ENCODE results near the gene UGT1A7. TPM values are rescaled to one million over a fixed set of nuclear protein-coding genes. Genes with fewer than 3 reads are reported as not detected.

The UGT1A7 gene
- total RNA-seq, 1 donor from 2014 or later: not detected

DNA sequence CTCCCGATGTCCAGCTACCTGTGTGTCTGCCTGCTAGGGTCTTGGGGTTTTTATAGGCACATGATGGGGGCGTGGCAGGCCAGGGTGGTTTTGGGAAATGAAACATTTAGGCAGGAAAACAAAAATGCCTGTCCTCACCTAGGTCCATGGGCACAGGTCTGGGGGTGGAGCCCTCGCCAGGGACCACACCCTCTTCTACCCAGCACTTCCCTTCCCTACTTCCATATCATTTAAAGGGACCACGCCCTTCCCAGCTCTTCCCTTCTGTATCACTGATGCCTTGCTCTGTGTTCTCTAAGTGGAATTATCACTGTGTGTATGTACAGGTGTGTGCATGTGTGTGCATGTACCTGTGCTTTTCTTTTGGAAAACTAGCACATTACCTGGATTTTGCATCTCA, 84.7 kb downstream of the UGT1A7 start:
- POLR2A ChIA-PET: no interaction called here
- Mint-ChIP-seq H3K27me3 (peaks cover 21% of the 10 kb centered on the region), H3K4me3 (no peak overlapping the region)

DNA sequence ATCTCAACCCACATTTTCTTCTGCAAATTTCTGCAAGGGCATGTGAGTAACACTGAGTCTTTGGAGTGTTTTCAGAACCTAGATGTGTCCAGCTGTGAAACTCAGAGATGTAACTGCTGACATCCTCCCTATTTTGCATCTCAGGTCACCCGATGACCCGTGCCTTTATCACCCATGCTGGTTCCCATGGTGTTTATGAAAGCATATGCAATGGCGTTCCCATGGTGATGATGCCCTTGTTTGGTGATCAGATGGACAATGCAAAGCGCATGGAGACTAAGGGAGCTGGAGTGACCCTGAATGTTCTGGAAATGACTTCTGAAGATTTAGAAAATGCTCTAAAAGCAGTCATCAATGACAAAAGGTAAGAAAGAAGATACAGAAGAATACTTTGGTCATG, 86.4 kb downstream of the UGT1A7 start:
- Mint-ChIP-seq H3K27me3 (peaks cover 21% of the 10 kb centered on the region), H3K36me3 (ENCODE audit: low read depth) (no peaks in the 10 kb centered on the region), H3K4me1 (no peaks in the 10 kb centered on the region), H3K4me3 (no peak overlapping the region), H3K9me3 (no peaks in the 10 kb centered on the region), H3K27ac (no peak overlapping the region)
- TF ChIP-seq CTCF (IDR thresholded peaks at IDR 0.05): no peak
- ATAC-seq (ENCODE audit: low read depth) (no peak), DNase-seq (no peak)
- intact Hi-C loops (cut with micrococcal nuclease): no loop called here
- ChIA-PET CTCF (no interaction called here), POLR2A (no interaction called here)

More for the DNA sequence above, 84.7 kb downstream of the UGT1A7 start:
- intact Hi-C loops (cut with micrococcal nuclease): no loop called here
- no peak for TF ChIP-seq CTCF (IDR thresholded peaks at IDR 0.05)
- ATAC-seq (ENCODE audit: low read depth) (no peak), DNase-seq (no peak)
- no peaks in the 10 kb centered on the region for H3K9me3 Mint-ChIP-seq
- H3K27ac Mint-ChIP-seq: no peak overlapping the region
- H3K4me1 Mint-ChIP-seq: no peaks in the 10 kb centered on the region
- CTCF ChIA-PET: no interaction called here
- H3K36me3 Mint-ChIP-seq (ENCODE audit: low read depth): no peaks in the 10 kb centered on the region

DNA sequence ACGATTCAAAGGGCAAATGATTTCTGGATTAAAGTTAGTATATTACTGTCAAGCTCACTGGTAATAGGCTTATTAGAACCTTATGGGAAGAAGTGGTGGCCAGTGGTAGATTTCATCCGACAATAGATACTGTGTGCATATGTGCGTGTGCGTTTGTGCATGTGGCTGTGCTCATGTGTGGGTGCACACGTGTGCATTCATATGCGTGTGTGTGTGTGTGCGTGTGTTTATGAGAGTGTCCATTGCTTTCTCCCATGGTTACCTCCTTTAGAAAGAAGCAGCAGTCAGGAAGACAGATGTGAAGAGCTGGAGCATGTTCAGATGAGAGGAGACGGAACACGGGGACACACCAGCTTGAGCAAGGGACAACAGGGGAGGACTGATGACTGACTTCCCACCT, 87.6 kb downstream of the UGT1A7 start:
- Mint-ChIP-seq H3K27ac (no peak overlapping the region), H3K9me3 (no peaks in the 10 kb centered on the region), H3K36me3 (ENCODE audit: low read depth) (no peaks in the 10 kb centered on the region), H3K4me3 (no peak overlapping the region), H3K4me1 (no peaks in the 10 kb centered on the region), H3K27me3 (peaks cover 21% of the 10 kb centered on the region)
- ChIA-PET CTCF (no interaction called here), POLR2A (no interaction called here)
- DNase-seq: no peak
- intact Hi-C loops (cut with micrococcal nuclease): no loop called here
- ATAC-seq (ENCODE audit: low read depth): no peak
- TF ChIP-seq CTCF (IDR thresholded peaks at IDR 0.05): no peak

- Mint-ChIP-seq H3K36me3 (ENCODE audit: low read depth) (no peaks in the 10 kb centered on the region), H3K4me3 (no peak overlapping the region), H3K27ac (no peak overlapping the region), H3K9me3 (peaks cover 10% of the 10 kb centered on the region), H3K4me1 (no peaks in the 10 kb centered on the region), H3K27me3 (peaks cover 22% of the 10 kb centered on the region)
- ChIA-PET POLR2A (no interaction called here), CTCF (no interaction called here)
- ATAC-seq (ENCODE audit: low read depth) (no peak), DNase-seq (no peak)
- intact Hi-C loops (cut with micrococcal nuclease): no loop called here
- no peak for TF ChIP-seq CTCF (IDR thresholded peaks at IDR 0.05)
Observed at GRCh38 chr2:233772153-233772552, 90.5 kb downstream of the UGT1A7 start.

GRCh38 chr2:233772583-233772982, 90.9 kb downstream of the UGT1A7 start:
- ATAC-seq (ENCODE audit: low read depth) (no peak), DNase-seq (no peak)
- no peaks in the 10 kb centered on the region for H3K4me1 Mint-ChIP-seq
- peaks cover 22% of the 10 kb centered on the region for H3K27me3 Mint-ChIP-seq
- no peak for TF ChIP-seq CTCF (IDR thresholded peaks at IDR 0.05)
- no peak overlapping the region for H3K27ac Mint-ChIP-seq
- ChIA-PET CTCF (no interaction called here), POLR2A (no interaction called here)
- no peaks in the 10 kb centered on the region for H3K36me3 Mint-ChIP-seq (ENCODE audit: low read depth)
- H3K9me3 Mint-ChIP-seq: peaks cover 12% of the 10 kb centered on the region
- intact Hi-C loops (cut with micrococcal nuclease): no loop called here
- H3K4me3 Mint-ChIP-seq: no peak overlapping the region
